Panc1 (cell line): ENCODE measurements around the gene FZD4. TPM values are rescaled to one million over a fixed set of nuclear protein-coding genes. Genes with fewer than 3 reads are reported as not detected.
A peak's percentile ranks its signal among the peaks of the same experiment; 100 is the strongest.

Experiments
- ATAC-seq: fragments of 200-7000 bp; cut with Tn5 transposase; 2 replicates; pipeline ENCODE4 v1.9.1; 2020; ENCODE audit warnings: mild to moderate bottlenecking, moderate library complexity
- BruUV-seq: library from RNA; stranded (reverse); fragments of 400-500 nt; replicated peaks from 2 replicates; lab custom pipeline; 2021; lab: Mats Ljungman, UMichigan
- CTCF ChIA-PET: fragments of 300-600 bp; sonication (Branson Sonifier 250); formaldehyde crosslinking; loops from one replicate; lab custom pipeline; 2022; ENCODE audit warnings: antibody characterized with exemption; lab: Charles Lee
- POLR2A ChIA-PET: fragments of 300-600 bp; sonication (Branson Sonifier 250); formaldehyde crosslinking; loops from one replicate; lab custom pipeline; 2022; ENCODE audit warnings: antibody characterized with exemption; lab: Charles Lee
- DNase-seq: peaks from one replicate; pipeline ENCODE4 v3.0.0-alpha.2; 2010; ENCODE audit warnings: low read depth, low spot score
- H3K27ac ChIP-seq: 2 replicates; pipeline ENCODE4 v1.5.1; 2011; ENCODE audit warnings: mild to moderate bottlenecking, low read length, inconsistent platforms
- H3K27me3 ChIP-seq: fragments of 200-500 bp; sonication (Bioruptor generic); 2 replicates; pipeline ENCODE4 v1.6.0; 2014; ENCODE audit warnings: low read length, inconsistent platforms; ENCODE audit not compliant: control insufficient read depth, insufficient read depth
- H3K36me3 ChIP-seq: fragments of 200-500 bp; sonication (Bioruptor generic); 2 replicates; pipeline ENCODE4 v1.5.1; 2014; ENCODE audit warnings: inconsistent platforms, mild to moderate bottlenecking, low read length, moderate library complexity; ENCODE audit not compliant: control insufficient read depth, insufficient read depth
- H3K4me1 ChIP-seq: 2 replicates; pipeline ENCODE4 v1.5.1; 2011; ENCODE audit warnings: inconsistent platforms, mild to moderate bottlenecking, low read length, moderate library complexity; ENCODE audit not compliant: control insufficient read depth, insufficient read depth
- H3K4me3 ChIP-seq, 2 experiments: 2 replicates each; pipeline ENCODE4 v1.5.1; 2011 to 2012; ENCODE audit warnings: low read depth in 2 of 2, low read length in 2 of 2, mild to moderate bottlenecking in 2 of 2, inconsistent platforms in 1 of 2, moderate library complexity in 1 of 2
- H3K9me3 ChIP-seq: fragments of 200-500 bp; sonication (Bioruptor generic); 2 replicates; pipeline ENCODE4 v1.5.1; 2014; ENCODE audit warnings: low read depth, mild to moderate bottlenecking, inconsistent platforms, low read length, moderate library complexity; ENCODE audit not compliant: control insufficient read depth, insufficient read depth
- POLR2AphosphoS5 ChIP-seq: IDR thresholded peaks from 2 replicates; pipeline ENCODE4 v1.6.1; 2012; ENCODE audit warnings: mild to moderate bottlenecking, low read depth, low read length, moderate library complexity
- SIN3A ChIP-seq: IDR thresholded peaks from 2 replicates; pipeline ENCODE4 v1.6.1; 2012; ENCODE audit warnings: low read depth, mild to moderate bottlenecking, low read length, moderate library complexity, borderline replicate concordance; ENCODE audit not compliant: insufficient read depth
- TCF7L2 ChIP-seq: IDR thresholded peaks from 2 replicates; pipeline ENCODE4 v1.6.1; 2011; ENCODE audit warnings: mild to moderate bottlenecking, low read depth, low read length, inconsistent platforms
- in situ Hi-C: cut with HindIII; loops from 2 replicates; pipeline ENCODE4 v1.10.0; 2016; ENCODE audit warnings: low sequenced_read_pairs, low pct_unique_long_range_greater_than_20kb
- intact Hi-C: fragments of 100-400 bp; cut with micrococcal nuclease; formaldehyde crosslinking; loops from one replicate; pipeline ENCODE4 v1.10.0; 2022; ENCODE audit not compliant: unreplicated experiment
- total RNA-seq: library from RNA; stranded (reverse); gene quantifications from one replicate; pipeline ENCODE4 v1.2.1, GENCODE V29; 2021; ENCODE audit not compliant: unreplicated experiment
- TF ChIP-seq, protein P1 (sequence below), 2 experiments: IDR thresholded peaks; 2 replicates each; pipeline ENCODE4 v1.6.1; 2011 to 2012; ENCODE audit warnings: low read depth in 2 of 2, control low read depth in 1 of 2, low read length in 1 of 2, mild to moderate bottlenecking in 1 of 2, moderate library complexity in 1 of 2; ENCODE audit not compliant: insufficient read depth in 1 of 2
- TF ChIP-seq, protein P2 (sequence below): fragments of 450-650 bp; IDR thresholded peaks from 2 replicates; pipeline ENCODE4 v1.5.1; 2017; ENCODE audit warnings: mild to moderate bottlenecking

FZD4 gene
- total RNA-seq, 1 experiment from 2014 or later, result 11.1 TPM

DNA sequence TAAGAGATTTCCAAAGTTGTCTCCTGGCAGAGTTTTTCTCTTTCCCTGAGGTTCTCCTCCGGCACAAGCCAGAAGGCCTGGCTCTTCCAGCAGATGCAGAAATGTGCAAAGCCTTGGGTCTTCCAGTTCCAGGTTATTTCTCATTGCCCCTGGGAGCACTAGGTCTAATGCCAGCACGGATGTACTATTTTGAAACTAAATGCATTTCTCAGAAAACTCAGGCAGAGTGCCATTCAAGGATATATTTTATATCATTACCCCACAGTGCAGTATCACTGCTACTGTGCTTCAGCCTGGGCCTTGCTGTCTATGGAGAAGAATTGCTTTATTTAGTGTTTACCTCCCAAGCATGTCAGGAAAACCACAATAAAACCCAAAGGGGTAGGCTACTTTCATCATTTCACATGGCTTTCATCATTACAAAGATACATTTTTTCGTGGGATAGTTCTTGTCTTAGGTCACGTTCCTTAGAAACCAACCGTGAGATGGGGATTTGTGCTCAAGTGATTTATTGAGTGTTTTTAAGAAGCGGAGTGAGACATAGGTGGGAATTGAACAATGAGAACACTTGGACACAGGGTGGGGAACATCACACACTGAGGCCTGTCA, 22.4 kb upstream of the FZD4 start:
- no peak for TF ChIP-seq TCF7L2
- no peak for TF ChIP-seq SIN3A
- no peak for TF ChIP-seq POLR2AphosphoS5
- no peak for ATAC-seq
- H3K36me3 ChIP-seq, result no peaks in the 10 kb centered on the region
- intact Hi-C loops (no loop called here), in situ Hi-C loops (no loop called here)
- BruUV-seq, result no TSS peak
- H3K9me3 ChIP-seq, result peaks cover 7% of the 10 kb centered on the region; the same call in 1 of the 2 replicates
- ChIA-PET POLR2A (no interaction called here), CTCF (interaction anchor here (0.6 kb wide), 1 partner anchor 39 kb away, joined by 4 read pairs; no protein-coding TSS in a partner anchor)
- no peak overlapping the region for H3K27ac ChIP-seq
- no peaks in the 10 kb centered on the region for H3K27me3 ChIP-seq
- no peak overlapping the region for H3K4me3 ChIP-seq
- no peaks in the 10 kb centered on the region for H3K4me1 ChIP-seq
- no peak for DNase-seq

DNA sequence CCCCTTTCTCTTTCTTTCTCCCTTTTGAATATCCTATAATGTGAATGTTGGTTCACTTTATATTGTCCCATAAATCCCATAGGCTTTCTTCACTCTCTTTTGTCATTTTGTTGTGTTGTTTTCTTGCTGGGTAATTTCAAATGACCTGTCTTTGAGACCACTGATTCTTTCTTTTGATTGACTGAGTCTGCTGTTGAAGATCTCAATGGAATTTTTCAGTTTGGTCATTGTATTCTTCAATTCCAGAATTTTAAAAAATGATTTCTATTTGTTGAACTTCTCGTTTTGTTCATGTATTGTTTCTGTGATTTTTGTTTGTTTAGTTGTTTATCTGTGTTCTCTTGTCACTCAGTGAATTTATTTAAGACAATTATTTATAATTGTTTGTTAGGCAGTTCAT, 17.5 kb upstream of the FZD4 start:
- H3K9me3 ChIP-seq, result peaks cover 7% of the 10 kb centered on the region; the same call in 1 of the 2 replicates
- no peaks in the 10 kb centered on the region for H3K4me1 ChIP-seq
- in situ Hi-C loops, result no loop called here
- DNase-seq, result no peak
- no peaks in the 10 kb centered on the region for H3K36me3 ChIP-seq
- no peak for TF ChIP-seq TCF7L2
- no peak for TF ChIP-seq POLR2AphosphoS5
- TF ChIP-seq, protein P1, sequence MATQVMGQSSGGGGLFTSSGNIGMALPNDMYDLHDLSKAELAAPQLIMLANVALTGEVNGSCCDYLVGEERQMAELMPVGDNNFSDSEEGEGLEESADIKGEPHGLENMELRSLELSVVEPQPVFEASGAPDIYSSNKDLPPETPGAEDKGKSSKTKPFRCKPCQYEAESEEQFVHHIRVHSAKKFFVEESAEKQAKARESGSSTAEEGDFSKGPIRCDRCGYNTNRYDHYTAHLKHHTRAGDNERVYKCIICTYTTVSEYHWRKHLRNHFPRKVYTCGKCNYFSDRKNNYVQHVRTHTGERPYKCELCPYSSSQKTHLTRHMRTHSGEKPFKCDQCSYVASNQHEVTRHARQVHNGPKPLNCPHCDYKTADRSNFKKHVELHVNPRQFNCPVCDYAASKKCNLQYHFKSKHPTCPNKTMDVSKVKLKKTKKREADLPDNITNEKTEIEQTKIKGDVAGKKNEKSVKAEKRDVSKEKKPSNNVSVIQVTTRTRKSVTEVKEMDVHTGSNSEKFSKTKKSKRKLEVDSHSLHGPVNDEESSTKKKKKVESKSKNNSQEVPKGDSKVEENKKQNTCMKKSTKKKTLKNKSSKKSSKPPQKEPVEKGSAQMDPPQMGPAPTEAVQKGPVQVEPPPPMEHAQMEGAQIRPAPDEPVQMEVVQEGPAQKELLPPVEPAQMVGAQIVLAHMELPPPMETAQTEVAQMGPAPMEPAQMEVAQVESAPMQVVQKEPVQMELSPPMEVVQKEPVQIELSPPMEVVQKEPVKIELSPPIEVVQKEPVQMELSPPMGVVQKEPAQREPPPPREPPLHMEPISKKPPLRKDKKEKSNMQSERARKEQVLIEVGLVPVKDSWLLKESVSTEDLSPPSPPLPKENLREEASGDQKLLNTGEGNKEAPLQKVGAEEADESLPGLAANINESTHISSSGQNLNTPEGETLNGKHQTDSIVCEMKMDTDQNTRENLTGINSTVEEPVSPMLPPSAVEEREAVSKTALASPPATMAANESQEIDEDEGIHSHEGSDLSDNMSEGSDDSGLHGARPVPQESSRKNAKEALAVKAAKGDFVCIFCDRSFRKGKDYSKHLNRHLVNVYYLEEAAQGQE (IDR thresholded peaks at IDR 0.05; ENCODE audit: insufficient read depth in 1 of 2, low read depth in 2 of 2, low read length in 1 of 2), result no peak
- TF ChIP-seq, protein P2, sequence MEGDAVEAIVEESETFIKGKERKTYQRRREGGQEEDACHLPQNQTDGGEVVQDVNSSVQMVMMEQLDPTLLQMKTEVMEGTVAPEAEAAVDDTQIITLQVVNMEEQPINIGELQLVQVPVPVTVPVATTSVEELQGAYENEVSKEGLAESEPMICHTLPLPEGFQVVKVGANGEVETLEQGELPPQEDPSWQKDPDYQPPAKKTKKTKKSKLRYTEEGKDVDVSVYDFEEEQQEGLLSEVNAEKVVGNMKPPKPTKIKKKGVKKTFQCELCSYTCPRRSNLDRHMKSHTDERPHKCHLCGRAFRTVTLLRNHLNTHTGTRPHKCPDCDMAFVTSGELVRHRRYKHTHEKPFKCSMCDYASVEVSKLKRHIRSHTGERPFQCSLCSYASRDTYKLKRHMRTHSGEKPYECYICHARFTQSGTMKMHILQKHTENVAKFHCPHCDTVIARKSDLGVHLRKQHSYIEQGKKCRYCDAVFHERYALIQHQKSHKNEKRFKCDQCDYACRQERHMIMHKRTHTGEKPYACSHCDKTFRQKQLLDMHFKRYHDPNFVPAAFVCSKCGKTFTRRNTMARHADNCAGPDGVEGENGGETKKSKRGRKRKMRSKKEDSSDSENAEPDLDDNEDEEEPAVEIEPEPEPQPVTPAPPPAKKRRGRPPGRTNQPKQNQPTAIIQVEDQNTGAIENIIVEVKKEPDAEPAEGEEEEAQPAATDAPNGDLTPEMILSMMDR, result no peak
- no peak for TF ChIP-seq SIN3A
- POLR2A ChIA-PET, result no interaction called here
- ATAC-seq, result no peak
- no TSS peak for BruUV-seq
- intact Hi-C loops, result no loop called here
- CTCF ChIA-PET, result interaction anchor here (0.7 kb wide), 1 partner anchor 15 kb away, joined by 4 read pairs; no protein-coding TSS in a partner anchor
- no peaks in the 10 kb centered on the region for H3K27me3 ChIP-seq
- no peak overlapping the region for H3K27ac ChIP-seq
- no peak overlapping the region for H3K4me3 ChIP-seq

DNA sequence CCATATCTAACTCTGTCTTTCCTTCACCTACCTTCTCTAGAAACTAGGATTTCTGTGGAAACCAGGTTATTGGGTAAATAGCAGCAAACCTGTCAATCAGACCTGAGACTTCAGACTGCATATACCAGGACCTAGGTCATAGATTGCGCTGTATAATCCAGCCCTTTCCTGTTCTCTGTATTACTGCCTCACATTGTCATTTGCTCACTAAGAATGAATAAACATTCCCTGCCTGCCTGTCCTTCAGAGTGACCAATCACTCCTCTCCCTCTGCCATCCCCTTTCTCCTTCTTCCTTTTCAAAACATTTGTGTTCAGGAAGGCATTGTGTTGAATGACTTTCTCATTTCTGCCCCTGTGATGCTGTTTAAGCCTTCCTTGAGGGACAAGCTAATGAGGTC, 14.1 kb upstream of the FZD4 start:
- no TSS peak for BruUV-seq
- Histone ChIP-seq H3K27me3 (no peaks in the 10 kb centered on the region), H3K9me3 (peaks cover 7% of the 10 kb centered on the region; the same call in 1 of the 2 replicates), H3K4me1 (no peaks in the 10 kb centered on the region), H3K36me3 (no peaks in the 10 kb centered on the region), H3K27ac (no peak overlapping the region), H3K4me3 (no peak overlapping the region)
- in situ Hi-C loops, result no loop called here
- CTCF ChIA-PET, result no interaction called here
- intact Hi-C loops, result no loop called here
- DNase-seq, result no peak
- TF ChIP-seq, protein P2, result no peak
- TF ChIP-seq TCF7L2, result no peak
- TF ChIP-seq, protein P1 (IDR thresholded peaks at IDR 0.05; ENCODE audit: insufficient read depth in 1 of 2, low read depth in 2 of 2, low read length in 1 of 2), result no peak
- POLR2A ChIA-PET, result no interaction called here
- peak; percentile 17; the same call in 1 of the 2 replicates for ATAC-seq
